Stimulated activated CD4-positive, alpha-beta T cell treated with anti-CD3 and anti-CD28 coated beads, Interleukin-1b, Interleukin-23, amount 100 ng/mL, for 4 hours (primary cell): ENCODE data around the gene ATXN1.
"Not testable (repeated sequence)": the region's sequence is repeated elsewhere in the genome, so short reads cannot be mapped to it uniquely, and the experiment has no call there.

Experiments
- DNase-seq, 2 donors: peaks; one replicate each; pipeline ENCODE4 v3.0.0-alpha.2; 2020; ENCODE audit warnings: low read depth in 2 of 2

Gene ATXN1

GRCh38 chr6:16720861-16721260 lies 40.4 kb downstream of the ATXN1 start:
- DNase-seq: no peak

GRCh38 chr6:16719488-16719887 lies 41.8 kb downstream of the ATXN1 start:
- DNase-seq: no peak

GRCh38 chr6:16718356-16718755 lies 42.9 kb downstream of the ATXN1 start:
- DNase-seq: no peak

- no peak for DNase-seq
These were observed 43.9 kb downstream of the ATXN1 start for GRCh38 chr6:16717275-16717942.

- no peak for DNase-seq
These were observed 44.9 kb downstream of the ATXN1 start for GRCh38 chr6:16716321-16716858.

GRCh38 chr6:16713597-16713996 lies 47.7 kb downstream of the ATXN1 start:
- no peak for DNase-seq

GRCh38 chr6:16712931-16713484 lies 48.3 kb downstream of the ATXN1 start:
- no peak for DNase-seq

GRCh38 chr6:16712255-16712930 lies 48.9 kb downstream of the ATXN1 start:
- no peak for DNase-seq

- DNase-seq: no peak
These were observed 49.6 kb downstream of the ATXN1 start for GRCh38 chr6:16711546-16712254.

- no peak for DNase-seq
These were observed 54.1 kb downstream of the ATXN1 start for GRCh38 chr6:16706911-16707783.

GRCh38 chr6:16706491-16706890 lies 54.8 kb downstream of the ATXN1 start:
- DNase-seq: not testable (repeated sequence)

GRCh38 chr6:16706029-16706428 lies 55.2 kb downstream of the ATXN1 start:
- no peak for DNase-seq

GRCh38 chr6:16705081-16705993 lies 55.9 kb downstream of the ATXN1 start:
- no peak for DNase-seq

GRCh38 chr6:16704401-16705045 lies 56.7 kb downstream of the ATXN1 start:
- peak in 1 of 2 donors; percentile 33 for DNase-seq

- not testable (repeated sequence) for DNase-seq
These were observed 58.5 kb downstream of the ATXN1 start for GRCh38 chr6:16702627-16703378.

GRCh38 chr6:16700916-16701234 lies 60.4 kb downstream of the ATXN1 start:
- DNase-seq: no peak

- DNase-seq: no peak
These were observed 60.9 kb downstream of the ATXN1 start for GRCh38 chr6:16700202-16700915.
